Stimulated activated CD8-positive, alpha-beta memory T cell treated with anti-CD3 and anti-CD28 coated beads, Interleukin-15, amount 100 ng/mL, for 48 hours (primary cell): ENCODE measurements around the gene CFAP157.

Source experiments
- DNase-seq, 2 donors: peaks; one replicate each; pipeline ENCODE4 v3.0.0-alpha.2; 2020; ENCODE audit warnings: low read depth in 2 of 2

Gene CFAP157

DNA sequence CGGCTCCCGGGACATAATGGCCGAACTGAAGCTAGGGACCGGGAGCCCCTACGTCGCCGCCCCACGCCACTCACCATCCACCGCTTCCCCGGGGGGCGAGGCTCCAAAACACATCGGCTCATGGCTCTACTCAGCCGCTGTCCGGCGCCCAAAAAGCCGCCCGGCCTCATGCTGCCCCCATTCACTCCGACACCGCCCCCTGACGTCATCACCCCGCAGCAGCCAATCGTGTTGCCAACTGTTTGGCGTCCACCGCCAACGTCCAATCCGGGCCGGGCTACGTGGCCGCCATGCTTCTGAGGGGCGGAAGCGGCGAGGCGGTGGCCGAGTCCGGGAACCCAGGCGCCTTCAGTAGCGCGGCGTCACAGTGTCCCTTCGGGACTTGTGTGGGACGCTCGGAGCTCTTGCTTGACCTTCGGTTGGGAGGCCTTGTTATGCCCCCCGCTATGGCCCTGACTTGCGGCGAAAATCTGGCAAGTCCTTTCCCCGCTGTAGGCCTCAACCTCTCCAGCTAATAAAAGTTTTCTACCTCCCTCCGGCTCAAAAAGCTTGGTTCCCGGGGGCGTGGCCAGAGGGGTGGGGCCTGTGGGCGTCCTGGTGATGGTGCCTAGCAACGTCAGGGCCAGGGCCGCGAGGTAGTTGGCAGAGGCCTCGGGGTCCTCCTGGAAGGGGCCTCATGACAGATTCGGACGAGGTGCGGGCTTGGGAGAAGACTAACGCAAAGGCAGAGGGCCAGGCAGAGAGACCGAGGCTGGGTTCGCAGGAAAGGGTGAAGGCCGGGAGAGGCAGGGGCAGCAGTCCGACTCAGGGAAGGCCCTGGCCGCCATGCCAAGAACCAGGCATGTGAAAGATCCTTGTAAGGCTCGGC, 8.9 kb downstream of the CFAP157 start, which contains the start of the genes PTRH1 and TTC16:
PTRH1 (minus strand) TSS at position 194 of the 868 bp plus-strand sequence; CDS start at position 170, 24 bp downstream.
TTC16 (plus strand) TSS at position 610 of the 868 bp plus-strand sequence; CDS start at position 677, 67 bp downstream.
- peak; percentile 95 to 96 for DNase-seq

DNA sequence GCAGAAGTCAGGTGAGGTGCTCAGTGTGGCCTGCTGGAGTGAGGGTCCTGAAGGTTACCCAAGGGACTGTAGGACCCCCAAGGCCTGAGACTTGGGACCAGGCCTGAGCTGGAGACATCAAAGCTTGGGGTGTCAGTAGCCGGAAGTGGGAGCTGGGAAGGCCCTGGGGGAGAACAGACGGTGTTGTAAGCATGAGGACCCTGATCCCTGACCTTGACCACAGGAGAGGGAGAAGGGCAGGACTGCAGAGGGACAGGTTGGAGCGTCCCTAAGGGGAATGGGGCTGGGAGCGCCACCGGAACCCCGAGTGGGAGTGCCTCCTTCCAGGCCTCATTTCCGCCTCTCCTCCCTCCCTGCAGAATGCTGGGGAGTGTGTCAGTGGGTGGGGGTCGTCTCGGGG, 9.6 kb downstream of the CFAP157 start:
- no peak for DNase-seq

DNA sequence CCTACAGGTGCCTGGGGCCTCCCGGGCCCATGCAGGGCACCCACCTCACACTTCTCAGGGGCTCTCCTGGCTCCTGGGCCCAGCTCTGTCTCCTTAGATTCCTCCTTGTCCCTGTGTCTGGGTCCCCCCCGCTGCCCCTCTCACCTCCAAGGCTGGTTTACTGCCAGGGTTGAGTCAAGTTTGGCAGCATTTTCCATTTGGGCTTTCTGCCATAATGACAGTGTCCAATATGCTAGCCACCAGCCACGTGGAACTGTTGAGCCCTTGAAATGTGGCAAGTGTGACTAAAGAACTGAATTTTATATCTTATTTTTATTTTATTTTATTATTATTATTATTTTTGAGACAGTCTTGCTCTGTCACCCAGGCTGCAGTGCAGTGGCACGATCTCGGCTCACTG, 11.0 kb downstream of the CFAP157 start:
- DNase-seq = no peak

DNA sequence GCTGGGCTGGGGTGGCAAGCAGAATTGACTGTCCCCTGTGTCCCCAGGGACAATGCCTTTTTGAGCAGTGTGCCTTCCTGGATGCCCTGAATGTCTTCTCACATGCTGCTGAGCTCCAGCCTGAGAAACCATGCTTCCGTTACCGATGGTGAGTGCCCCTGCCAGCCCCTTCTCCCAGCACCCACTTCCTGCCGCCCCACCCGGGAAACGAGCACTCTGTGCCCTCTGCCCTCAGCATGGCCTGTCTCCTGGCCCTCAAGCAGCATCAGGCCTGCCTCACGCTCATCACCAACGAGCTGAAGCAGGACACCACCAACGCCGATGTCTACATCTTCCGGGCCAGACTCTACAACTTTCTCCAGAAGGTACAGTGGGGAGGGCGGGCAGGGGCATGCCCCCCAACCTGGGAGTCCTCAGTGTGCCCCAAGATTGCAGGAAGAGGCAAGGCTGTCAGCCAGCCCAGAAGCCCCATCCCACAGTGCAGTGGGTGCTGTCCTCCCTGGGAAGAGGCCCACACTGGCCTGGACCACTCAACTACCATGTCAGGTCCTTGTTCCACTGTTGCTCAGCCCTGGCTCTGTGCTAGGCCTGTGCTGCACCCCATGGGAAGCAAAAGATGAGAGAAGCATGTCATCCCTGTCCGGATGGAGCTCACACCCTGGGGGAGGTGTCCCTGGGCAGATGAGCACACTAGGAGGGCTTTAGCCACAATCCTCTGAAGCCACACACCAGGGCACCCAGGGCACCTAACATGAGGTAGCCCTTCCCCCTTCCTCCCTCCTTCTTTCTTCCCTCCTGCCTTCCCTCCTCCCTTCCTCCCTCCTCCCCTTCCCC, 13.5 kb downstream of the CFAP157 start:
- DNase-seq = no peak

DNA sequence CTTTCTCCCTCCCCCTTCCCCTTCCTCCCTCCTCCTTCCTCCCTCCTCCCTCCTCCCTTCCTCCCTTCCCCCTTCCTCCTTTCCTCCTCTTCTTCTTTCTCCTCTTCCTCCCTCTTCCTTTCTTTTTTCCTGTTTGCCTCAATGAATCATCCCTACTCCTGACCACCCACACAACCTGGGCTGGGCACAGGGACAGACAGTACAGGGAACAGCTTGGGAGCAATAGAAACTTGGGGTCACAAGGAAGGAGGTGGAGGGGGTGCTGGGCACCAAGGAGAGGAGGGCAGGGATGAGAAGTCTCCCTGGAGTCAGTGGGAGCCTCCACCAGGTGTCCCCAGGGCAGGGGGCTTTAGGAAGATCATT, 14.1 kb downstream of the CFAP157 start:
- no peak for DNase-seq

DNA sequence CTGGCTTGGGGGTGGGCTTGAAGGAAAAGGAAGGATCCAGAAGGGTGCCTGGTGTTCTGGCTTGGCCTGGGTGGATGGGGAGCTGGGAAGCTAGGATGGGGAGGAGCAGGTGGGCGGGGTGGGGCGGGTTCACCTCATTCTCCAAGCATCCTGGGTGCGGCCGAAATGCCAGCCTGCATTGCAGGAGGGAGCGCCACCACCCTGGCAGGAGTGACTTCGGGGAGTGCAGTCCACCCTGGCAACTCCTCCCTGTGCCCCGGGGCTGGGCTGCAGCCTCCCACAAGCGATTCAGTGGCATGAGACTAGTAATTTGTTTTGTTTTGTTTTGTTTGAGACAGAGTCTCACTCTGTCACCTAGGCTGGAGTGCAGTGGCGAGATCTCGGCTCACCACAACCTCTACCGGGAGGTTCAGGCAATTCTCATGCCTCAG, 14.6 kb downstream of the CFAP157 start:
- DNase-seq = no peak

DNA sequence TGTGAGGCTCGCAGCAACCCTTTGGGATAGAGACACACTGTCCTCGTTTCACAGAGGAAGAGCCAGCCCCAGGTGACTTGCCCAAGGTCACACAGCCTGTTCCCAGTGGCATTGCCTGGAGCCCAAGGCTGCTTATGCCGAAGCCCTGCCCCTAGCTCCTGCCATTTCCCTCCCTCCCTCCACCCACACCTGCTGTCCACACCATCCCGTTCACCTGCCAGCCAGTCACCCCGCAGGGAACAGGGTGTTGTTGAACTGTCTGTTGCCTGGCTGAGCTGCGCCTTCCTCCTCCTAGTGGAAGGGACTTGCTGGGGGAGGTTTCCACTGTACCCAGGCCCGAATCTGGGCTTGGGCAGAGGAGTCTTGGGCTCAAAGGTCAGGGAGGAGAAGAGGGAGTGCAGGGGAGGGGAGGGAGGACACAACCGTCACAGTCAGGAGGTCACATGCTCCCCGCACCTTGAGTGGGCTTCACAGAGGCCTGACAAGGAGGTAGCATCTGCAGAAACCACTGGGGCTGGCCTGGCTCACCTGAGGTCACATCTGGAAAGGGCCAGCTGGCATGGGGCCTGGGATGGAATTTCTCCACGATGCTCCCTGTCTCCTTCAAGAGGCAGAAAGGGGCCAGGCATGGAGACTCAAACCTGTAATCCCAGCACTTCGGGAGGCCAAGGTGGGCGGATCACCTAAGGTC, 15.4 kb downstream of the CFAP157 start:
- DNase-seq = no peak

DNA sequence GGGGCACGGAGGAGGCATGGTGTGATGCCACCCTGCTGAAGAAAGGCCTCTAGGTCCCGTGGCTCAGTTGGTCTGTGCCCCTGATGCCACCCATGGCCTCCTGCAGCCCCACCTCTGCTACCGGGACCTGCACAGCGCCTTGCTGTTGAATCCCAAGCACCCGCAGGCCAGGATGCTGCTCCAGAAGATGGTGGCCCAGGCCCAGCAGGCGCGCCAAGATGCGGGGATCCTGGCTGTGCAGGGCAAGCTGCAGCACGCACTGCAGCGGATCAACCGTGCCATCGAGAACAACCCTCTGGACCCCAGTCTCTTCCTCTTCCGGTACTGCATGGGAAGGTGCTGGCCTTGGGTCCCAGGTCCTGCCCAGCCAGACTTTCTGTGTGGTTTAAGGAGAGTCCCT, 16.2 kb downstream of the CFAP157 start:
- DNase-seq = no peak

DNA sequence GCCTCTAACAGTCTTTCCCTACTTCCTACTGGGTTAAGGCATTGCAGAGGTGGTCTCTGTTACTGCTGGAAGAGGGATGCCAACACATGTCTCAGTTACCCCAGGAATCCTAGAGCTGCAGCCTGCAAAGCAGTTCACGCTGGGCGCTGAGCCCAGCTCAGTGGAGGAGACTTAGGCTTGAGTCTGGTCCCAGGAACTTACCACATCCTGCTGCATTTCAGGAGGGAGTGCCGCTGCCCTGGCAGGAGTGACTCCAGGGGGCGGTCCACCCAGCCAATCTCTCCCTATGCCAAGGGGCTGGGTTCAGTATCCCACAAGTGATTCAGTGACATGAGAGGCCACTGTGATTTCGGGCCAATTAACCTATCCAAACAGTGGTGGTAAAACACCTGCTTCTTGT, 16.7 kb downstream of the CFAP157 start:
- DNase-seq = no peak

DNA sequence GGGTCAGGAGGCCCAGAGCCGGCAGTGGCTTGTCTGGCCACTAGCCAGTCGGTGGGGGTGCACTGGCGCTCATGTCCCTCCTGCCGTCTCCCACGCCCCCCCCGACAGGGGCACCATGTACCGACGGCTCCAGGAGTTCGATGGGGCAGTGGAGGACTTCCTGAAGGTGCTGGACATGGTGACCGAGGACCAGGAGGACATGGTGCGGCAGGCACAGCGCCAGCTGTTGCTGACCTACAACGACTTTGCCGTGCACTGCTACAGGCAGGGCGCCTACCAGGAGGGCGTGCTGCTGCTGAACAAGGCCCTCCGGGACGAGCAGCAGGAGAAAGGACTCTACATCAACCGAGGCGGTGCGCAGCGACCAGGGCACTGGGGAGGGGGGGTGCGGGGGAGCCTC, 17.2 kb downstream of the CFAP157 start:
- no peak for DNase-seq

DNA sequence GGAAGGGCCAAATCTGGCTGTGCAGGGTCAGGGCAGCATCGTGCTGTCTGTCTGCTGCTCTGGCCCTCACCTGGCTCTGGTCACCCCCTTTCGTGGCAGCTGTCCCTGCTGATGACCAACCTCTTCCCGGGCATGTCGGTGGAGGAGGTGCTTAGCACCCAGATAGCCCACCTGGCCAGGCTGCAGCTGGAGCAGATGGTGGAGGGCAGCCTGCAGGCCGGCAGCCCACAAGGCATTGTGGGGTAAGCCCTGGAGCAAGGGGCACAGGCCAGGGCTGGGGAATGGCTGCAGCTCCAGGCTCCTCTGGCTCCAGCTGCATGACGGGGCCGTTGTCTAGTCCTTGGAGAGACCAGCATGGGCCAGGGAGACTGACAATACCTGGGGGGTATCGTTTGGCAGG, 20.1 kb downstream of the CFAP157 start:
- DNase-seq = no peak

DNA sequence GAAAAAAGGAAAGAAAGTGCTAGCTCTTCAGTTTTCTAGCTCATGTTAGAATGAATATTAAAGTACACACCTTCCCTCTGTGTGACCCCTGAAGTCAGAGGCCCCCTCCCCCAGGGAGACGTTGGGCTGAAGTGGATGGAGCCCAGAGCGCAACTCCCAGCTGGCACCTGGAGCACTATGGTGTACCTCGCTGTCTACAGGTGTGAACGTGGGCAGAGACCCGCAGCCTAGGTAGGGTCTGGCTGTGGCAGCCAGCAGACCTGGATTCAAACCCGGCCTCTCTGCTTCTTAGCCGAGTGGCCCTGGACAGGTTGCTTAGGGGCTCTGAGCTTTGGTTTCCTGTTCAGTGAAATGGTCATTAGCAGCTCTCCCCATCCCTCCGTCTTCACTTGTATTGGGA, 22.0 kb downstream of the CFAP157 start:
- no peak for DNase-seq

DNA sequence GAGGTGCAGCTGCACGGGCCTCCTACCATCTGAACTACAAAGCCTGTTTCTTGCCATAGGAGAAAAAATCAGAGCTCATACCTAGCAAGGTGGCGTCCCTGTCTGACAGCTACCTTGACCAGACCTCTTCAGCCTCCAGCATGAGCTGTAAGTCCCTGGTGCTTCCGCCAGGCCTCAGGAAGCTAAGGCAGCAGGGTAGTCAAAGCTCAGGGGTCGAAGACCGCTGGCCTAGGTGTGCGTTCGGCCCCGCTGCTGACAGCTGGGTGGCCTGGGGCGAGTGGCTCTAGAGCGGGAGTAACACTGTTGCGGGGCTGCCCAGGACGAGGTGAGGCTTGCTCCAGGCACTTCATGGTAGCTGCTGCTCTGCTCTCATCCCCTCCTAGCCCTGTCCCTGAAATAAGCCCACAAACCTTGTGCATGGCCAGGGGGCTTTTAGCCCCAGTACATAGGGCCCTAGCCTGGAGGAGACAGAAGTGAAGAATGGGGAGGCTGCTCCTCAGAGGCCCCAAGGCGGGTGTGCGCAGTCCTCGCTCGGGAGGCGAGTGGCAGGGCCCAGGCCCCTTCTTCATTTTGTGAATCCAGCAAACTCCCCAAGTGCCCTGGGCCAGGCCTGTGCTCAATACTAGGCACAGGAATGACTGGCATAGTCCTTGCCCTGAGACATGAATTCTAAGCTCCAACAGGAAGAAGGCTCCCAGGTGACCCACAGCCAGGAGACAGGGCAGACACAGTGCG, 22.9 kb downstream of the CFAP157 start:
- DNase-seq = no peak

DNA sequence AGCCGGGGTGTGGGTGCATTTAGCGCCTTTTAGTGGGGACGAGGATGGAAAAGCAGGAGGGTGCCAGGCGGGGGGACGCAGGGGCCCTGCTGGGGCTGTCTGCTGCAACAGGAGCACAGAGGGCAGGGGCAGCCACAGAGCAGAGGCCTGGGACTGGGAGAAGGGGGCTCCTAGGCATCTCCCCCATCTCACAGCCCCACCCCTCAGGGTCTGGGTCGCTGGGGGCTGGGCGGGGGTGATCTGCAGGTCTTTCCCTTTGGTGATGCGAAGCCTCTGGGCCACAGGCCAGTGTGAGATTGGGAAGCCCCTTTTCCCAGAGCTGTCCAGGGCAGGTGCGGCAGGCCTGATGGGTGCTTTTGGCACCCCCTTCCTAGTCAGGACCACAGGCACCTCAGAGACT, 23.5 kb downstream of the CFAP157 start:
- no peak for DNase-seq

DNA sequence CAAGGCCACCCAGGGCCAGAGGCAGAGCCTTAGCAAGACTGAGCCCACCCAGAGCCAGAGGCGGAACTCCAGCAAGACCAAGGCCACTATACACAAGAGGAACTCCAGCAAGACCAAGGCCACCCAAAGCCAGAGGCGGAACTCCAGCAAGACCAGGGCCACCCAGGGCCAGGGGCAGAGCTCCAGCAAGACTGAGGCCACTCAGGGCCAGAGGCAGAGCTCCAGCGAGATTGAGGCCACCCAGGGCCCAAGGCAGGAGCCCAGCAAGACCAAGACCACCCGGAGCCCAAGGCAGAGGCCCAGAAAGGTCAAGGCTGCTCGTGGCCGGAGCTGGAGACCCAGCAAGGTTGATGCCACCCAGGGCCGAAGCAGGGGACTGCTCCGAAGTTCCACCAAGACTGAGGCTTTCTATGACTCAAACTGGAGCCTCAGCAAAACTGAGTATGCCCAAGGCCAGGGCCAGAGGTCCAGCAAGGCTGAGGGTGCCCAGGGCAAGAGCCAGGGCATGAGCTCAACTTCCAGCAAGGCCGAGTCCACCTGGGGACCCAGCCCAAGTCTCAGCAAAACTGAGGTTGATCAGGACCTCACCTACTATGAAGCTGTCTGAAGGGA, 24.1 kb downstream of the CFAP157 start:
- DNase-seq = no peak

DNA sequence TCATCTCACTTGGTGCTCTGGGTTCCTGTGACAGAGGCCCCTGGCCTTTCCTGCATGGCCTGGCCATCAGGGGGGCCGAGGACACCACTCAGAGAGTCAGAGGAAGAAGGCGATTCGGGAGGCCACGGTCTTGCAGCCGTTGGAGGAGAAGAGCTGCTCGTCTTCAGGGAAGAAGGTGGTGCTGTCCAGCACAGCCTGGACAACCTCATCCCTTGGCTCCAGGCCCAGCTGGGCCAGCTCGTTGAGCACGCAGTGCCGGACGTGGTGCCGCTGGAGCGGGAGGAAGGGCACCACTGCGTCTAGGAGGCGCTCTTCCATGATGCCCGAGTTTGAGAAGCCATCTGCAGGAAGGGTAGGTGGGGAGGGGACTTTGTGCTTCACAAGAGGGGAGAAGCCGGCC, 25.1 kb downstream of the CFAP157 start:
- no peak for DNase-seq

DNA sequence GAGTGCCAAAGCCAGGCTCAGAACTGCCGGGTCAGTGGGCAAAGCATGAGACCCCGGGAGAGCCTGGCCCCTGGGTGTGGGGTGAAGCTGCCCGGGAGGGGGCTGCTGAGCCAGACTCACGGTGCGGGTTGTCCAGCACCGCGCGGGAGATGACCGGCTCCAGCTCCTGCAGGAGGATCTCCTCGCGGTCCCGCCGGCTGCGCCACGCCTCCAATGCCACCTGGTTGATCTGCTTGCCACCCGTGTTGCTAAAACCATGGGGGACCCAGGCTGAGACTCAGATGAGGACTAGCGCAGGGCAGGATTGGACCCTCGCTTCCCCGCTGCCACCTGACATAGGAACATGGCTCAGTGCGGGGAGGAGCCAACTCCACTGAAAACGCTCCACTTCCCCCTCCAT, 25.7 kb downstream of the CFAP157 start:
- no peak for DNase-seq

DNA sequence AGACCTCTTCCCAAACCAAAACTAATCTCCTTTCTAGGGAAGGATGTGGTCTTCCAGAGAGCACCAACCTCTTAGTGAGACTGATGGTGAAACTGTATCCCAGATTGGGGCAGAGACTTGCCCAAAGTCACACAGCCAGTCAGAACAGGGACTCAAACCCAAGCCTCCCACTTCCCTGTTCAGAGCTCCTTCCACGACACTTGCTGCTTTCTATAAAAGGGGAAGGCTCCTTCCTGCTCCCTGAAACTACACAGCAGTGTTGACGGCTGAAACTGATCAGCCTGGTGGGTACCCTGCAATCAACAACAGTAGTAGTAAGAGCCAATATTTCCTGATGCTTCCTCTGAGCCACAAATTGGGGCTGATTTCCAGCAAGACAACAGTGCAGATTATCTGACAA, 26.8 kb downstream of the CFAP157 start:
- DNase-seq = no peak

DNA sequence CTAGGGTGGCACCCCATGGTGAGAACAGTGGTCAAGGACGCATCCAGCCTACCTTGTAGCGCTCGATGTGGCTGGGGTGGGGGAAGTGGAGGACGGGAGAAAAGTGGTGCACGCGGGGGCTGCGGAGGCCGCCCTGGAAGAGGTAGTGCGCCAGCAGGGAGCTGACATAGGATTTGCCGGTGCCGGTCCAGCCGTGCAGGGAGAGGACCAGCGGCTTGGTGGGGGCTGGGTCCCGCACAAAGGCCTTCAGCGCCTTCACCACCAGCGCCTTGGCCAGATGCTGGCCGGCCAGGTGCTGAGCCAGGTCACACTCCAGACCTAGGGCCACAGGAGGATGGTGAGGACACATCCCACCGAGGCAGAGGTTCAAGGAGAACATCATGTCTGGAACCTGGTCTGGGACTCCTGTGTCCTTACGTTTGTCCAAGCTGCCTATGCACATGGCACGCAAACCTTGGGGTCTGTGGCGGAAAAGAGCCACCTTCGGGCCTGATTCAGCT, 27.5 kb downstream of the CFAP157 start:
- no peak for DNase-seq

DNA sequence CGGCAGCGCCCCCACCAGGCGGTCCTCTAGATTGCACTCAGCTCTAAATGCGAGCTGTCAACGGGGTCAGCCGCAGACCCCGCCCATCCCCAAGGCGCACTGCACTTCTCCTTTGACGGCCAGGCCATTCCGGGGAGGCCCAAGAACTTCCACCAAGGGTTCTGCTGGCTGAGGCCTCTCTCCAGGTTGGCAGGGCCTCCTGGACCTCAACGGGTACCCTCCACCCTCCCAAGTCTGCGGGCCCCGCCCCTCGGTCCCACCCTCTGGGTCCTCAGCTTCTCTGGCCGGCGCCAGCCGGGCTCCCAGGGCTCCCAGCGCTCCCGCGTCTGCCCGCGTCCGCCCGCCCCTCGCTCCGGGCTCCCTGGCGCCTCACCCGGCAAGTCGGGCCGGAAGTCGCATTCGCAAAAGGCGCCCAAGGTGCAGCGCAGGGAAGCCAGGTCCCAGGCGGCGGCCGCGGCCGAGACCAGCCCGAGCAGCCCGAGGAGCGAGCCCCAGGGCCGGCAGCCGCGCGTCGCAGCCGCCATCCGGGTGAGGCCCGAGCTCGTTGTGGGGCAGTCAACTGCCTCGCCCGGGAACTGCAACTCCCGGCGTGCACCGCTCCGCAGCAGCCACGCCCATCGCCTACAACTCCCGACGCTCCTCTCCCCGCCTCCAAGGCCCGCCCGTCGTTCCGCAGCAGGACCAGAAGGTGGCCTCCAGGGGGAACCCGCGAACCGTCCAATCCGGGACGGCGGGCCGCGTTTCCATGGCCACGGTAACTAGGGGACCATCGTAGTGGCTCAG, 28.1 kb downstream of the CFAP157 start, which contains the start of gene TOR2A:
TOR2A (minus strand) TSS at position 548 of the 783 bp plus-strand sequence; CDS start at position 524, 24 bp downstream.
- DNase-seq = peak; percentile 96
